CD4-positive, alpha-beta T cell (primary cell): Measurements from ENCODE around the gene FRMD5. TPM values are rescaled to one million over a fixed set of nuclear protein-coding genes. Genes with fewer than 3 reads are reported as not detected.

Experiments used
- ATAC-seq: fragments of 200-7000 bp; cut with Tn5 transposase; one replicate; pipeline ENCODE4 v1.10.0; 2022; ENCODE audit warnings: mild to moderate bottlenecking; ENCODE audit not compliant: poor library complexity
- CTCF ChIA-PET: fragments of 350-600 bp; sonication (Branson Sonifier 250); formaldehyde crosslinking; loops from one replicate; lab custom pipeline; 2021; ENCODE audit warnings: antibody characterized with exemption, inconsistent platforms; lab: Charles Lee
- POLR2A ChIA-PET: fragments of 350-600 bp; sonication (Branson Sonifier 250); formaldehyde crosslinking; loops from one replicate; lab custom pipeline; 2021; ENCODE audit warnings: antibody characterized with exemption, inconsistent platforms; lab: Charles Lee
- DNase-seq, 14 experiments: peaks; one replicate each; pipeline ENCODE4 v3.0.0-alpha.2; 2013 to 2020; ENCODE audit warnings: mixed read lengths in 2 of 14
- H3K27ac ChIP-seq, 2 donors: one replicate each; pipeline versions ENCODE4 v1.5.1 to v1.7.0; 2013; ENCODE audit warnings: low read length in 2 of 2, low read depth in 1 of 2, mild to moderate bottlenecking in 1 of 2
- H3K27me3 ChIP-seq, 2 experiments: 1 replicate in 1 of 2; 2 replicates in 1 of 2; pipeline versions ENCODE4 v1.6.1 to v1.7.0; 2013; ENCODE audit warnings: low read length in 2 of 2, control low read depth in 1 of 2, mild to moderate bottlenecking in 1 of 2, moderate library complexity in 1 of 2; ENCODE audit not compliant: insufficient read depth in 2 of 2, control insufficient read depth in 1 of 2
- H3K36me3 ChIP-seq: one replicate; pipeline ENCODE4 v1.6.1; 2013; ENCODE audit warnings: low read length, control low read depth; ENCODE audit not compliant: insufficient read depth
- H3K4me1 ChIP-seq: one replicate; pipeline ENCODE4 v1.6.1; 2013; ENCODE audit warnings: low read length, control low read depth; ENCODE audit not compliant: insufficient read depth
- H3K4me3 ChIP-seq: one replicate; pipeline ENCODE4 v1.5.1; 2013; ENCODE audit warnings: mild to moderate bottlenecking, low read length, moderate library complexity
- H3K9me3 ChIP-seq, 2 experiments: 1 replicate in 1 of 2; 2 replicates in 1 of 2; pipeline versions ENCODE4 v1.6.1 to v1.7.0; 2013; ENCODE audit warnings: low read length in 2 of 2, mild to moderate bottlenecking in 2 of 2, control low read depth in 1 of 2, moderate library complexity in 1 of 2; ENCODE audit not compliant: control insufficient read depth in 1 of 2, insufficient read depth in 1 of 2
- H3K27ac Mint-ChIP-seq: one replicate; pipeline ENCODE4 v1.8.0; 2020; ENCODE audit warnings: mixed read lengths
- H3K27me3 Mint-ChIP-seq: one replicate; pipeline ENCODE4 v1.8.0; 2021; ENCODE audit warnings: mixed read lengths
- H3K36me3 Mint-ChIP-seq: one replicate; pipeline ENCODE4 v1.8.0; 2021; ENCODE audit warnings: low read depth, mixed read lengths
- H3K4me1 Mint-ChIP-seq: one replicate; pipeline ENCODE4 v1.8.0; 2021; ENCODE audit warnings: low read depth, mixed read lengths
- H3K4me3 Mint-ChIP-seq: one replicate; pipeline ENCODE4 v1.8.0; 2020; ENCODE audit warnings: mild to moderate bottlenecking, mixed read lengths
- H3K9me3 Mint-ChIP-seq: one replicate; pipeline ENCODE4 v1.8.0; 2020; ENCODE audit warnings: mixed read lengths
- intact Hi-C, 2 experiments: fragments of 100-400 bp; cut with DNase I in 1 of 2; cut with micrococcal nuclease in 1 of 2; formaldehyde crosslinking; loops; one replicate each; pipeline versions ENCODE4 v1.15.1 to v1.9.0; 2023 to 2025; cut with DNase I, micrococcal nuclease
- total RNA-seq, 174 experiments: library from RNA in 2 of 174; stranded (reverse) in 2 of 174; gene quantifications; one replicate each; pipeline ENCODE4 v1.2.3 and lab custom pipeline; 2021 to 2026
- TF ChIP-seq, protein P1 (sequence below): fragments of 200-600 bp; IDR thresholded peaks from one replicate; pipeline ENCODE4 v1.8.0; 2022; ENCODE audit warnings: antibody characterized with exemption, mild to moderate bottlenecking

FRMD5 gene
- total RNA-seq, 2 experiments from 2014 or later, result not detected

DNA sequence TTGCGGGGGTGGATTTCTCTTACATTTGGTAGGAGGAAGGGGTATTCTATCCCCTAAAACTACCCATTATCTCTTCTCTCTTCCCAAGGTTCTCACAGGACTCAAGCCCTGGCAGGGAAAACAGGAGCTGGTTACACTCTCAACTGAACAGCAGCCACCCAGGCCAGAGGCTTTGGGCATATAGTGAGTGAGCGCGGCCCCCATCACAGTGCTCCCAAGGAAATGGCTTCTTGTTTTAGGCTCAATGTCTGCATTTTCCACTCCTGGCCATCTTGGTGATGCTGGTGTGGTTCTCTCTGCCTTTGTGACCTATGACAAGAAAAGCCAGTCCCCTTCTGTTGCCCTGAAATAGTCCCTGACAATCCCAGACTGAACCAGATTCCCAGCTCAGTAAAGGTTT is 318.2 kb downstream of the FRMD5 start:
- no peaks in the 10 kb centered on the region for H3K27me3 ChIP-seq
- Mint-ChIP-seq H3K27me3 (no peaks in the 10 kb centered on the region), H3K36me3 (no peaks in the 10 kb centered on the region), H3K4me1 (no peaks in the 10 kb centered on the region), H3K27ac (no peak overlapping the region), H3K9me3 (no peaks in the 10 kb centered on the region), H3K4me3 (no peak overlapping the region)
- ATAC-seq, result no peak
- H3K4me3 ChIP-seq, result no peak overlapping the region
- POLR2A ChIA-PET, result no interaction called here
- no peak overlapping the region for H3K27ac ChIP-seq
- DNase-seq, result no peak
- TF ChIP-seq, protein P1, sequence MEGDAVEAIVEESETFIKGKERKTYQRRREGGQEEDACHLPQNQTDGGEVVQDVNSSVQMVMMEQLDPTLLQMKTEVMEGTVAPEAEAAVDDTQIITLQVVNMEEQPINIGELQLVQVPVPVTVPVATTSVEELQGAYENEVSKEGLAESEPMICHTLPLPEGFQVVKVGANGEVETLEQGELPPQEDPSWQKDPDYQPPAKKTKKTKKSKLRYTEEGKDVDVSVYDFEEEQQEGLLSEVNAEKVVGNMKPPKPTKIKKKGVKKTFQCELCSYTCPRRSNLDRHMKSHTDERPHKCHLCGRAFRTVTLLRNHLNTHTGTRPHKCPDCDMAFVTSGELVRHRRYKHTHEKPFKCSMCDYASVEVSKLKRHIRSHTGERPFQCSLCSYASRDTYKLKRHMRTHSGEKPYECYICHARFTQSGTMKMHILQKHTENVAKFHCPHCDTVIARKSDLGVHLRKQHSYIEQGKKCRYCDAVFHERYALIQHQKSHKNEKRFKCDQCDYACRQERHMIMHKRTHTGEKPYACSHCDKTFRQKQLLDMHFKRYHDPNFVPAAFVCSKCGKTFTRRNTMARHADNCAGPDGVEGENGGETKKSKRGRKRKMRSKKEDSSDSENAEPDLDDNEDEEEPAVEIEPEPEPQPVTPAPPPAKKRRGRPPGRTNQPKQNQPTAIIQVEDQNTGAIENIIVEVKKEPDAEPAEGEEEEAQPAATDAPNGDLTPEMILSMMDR, result no peak
- H3K4me1 ChIP-seq, result no peaks in the 10 kb centered on the region
- CTCF ChIA-PET, result no interaction called here
- H3K36me3 ChIP-seq, result peaks cover 4% of the 10 kb centered on the region
- intact Hi-C loops, result loop anchor here in 1 of 2 experiments (10.0 kb wide), 1 partner anchor 628 kb away; no protein-coding TSS in a partner anchor
- H3K9me3 ChIP-seq, result no peaks in the 10 kb centered on the region

- POLR2A ChIA-PET, result no interaction called here
- H3K36me3 ChIP-seq, result peaks cover 4% of the 10 kb centered on the region
- H3K36me3 Mint-ChIP-seq, result peaks cover 9% of the 10 kb centered on the region
- DNase-seq, result no peak
- H3K4me3 ChIP-seq, result no peak overlapping the region
- H3K4me3 Mint-ChIP-seq, result no peak overlapping the region
- H3K27me3 ChIP-seq, result no peaks in the 10 kb centered on the region
- intact Hi-C loops, result loop anchor here in 1 of 2 experiments (10.0 kb wide), 1 partner anchor 631 kb away; no protein-coding TSS in a partner anchor
- no peak for ATAC-seq
- CTCF ChIA-PET, result no interaction called here
- H3K27ac Mint-ChIP-seq, result no peak overlapping the region
- H3K9me3 Mint-ChIP-seq, result no peaks in the 10 kb centered on the region
- no peaks in the 10 kb centered on the region for H3K4me1 Mint-ChIP-seq
- H3K4me1 ChIP-seq, result no peaks in the 10 kb centered on the region
- H3K9me3 ChIP-seq, result no peaks in the 10 kb centered on the region
- TF ChIP-seq, protein P1, result no peak
- no peak overlapping the region for H3K27ac ChIP-seq
- no peaks in the 10 kb centered on the region for H3K27me3 Mint-ChIP-seq
Measured at GRCh38 chr15:43873651-43874050, 321.4 kb downstream of the FRMD5 start.

DNA sequence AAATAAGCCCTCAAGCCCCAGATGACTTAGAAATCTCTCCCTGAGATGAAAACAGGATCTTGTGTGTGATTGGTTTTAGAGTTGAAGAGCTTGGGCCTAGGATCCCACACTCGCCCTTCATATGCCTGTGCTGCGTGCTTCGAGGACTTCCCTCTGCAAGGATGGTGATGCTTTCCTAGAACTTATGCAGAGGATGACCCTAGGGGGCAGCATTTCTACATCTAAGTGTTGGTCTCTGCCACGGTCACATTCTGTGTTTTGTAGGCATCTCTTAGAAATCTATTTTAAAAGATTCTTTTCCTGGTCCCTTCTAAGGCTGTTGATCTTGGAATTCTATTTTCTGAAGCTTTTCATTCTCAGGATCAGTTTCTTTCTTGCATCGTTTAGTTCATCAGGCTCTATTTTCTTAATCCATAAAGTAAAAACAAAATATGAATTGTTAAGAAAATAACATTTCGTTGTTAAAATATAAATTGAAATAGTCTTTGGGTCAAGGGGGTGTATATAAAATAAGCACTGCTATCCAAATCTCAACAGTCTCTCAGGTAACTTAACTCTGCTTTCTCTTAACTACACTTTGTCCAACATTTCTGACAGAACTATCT is 322.6 kb downstream of the FRMD5 start:
- Histone ChIP-seq H3K27me3 (no peaks in the 10 kb centered on the region), H3K36me3 (peaks cover 4% of the 10 kb centered on the region), H3K4me1 (no peaks in the 10 kb centered on the region), H3K27ac (no peak overlapping the region), H3K4me3 (no peak overlapping the region), H3K9me3 (no peaks in the 10 kb centered on the region)
- Mint-ChIP-seq H3K4me3 (no peak overlapping the region), H3K36me3 (peaks cover 17% of the 10 kb centered on the region), H3K4me1 (no peaks in the 10 kb centered on the region), H3K27ac (no peak overlapping the region), H3K27me3 (no peaks in the 10 kb centered on the region), H3K9me3 (no peaks in the 10 kb centered on the region)
- ChIA-PET CTCF (no interaction called here), POLR2A (no interaction called here)
- TF ChIP-seq, protein P1, result peak; percentile 26
- peak in 4 of 14 experiments; percentile 15 to 43 (median 26) for DNase-seq
- ATAC-seq, result no peak
- intact Hi-C loops, result loop anchor here in 1 of 2 experiments (10.0 kb wide), 1 partner anchor 632 kb away; no protein-coding TSS in a partner anchor
